Activated naive CD4-positive, alpha-beta T cell treated with anti-CD3 and anti-CD28 coated beads for 36 hours (primary cell): ENCODE measurements around the gene CTAGE8. TPM values are rescaled to one million over a fixed set of nuclear protein-coding genes. Genes with fewer than 3 reads are reported as not detected.
A peak's percentile ranks its signal among the peaks of the same experiment; 100 is the strongest.
"Not testable (repeated sequence)": the region's sequence is repeated elsewhere in the genome, so short reads cannot be mapped to it uniquely, and the experiment has no call there.

Source experiments
- CTCF ChIA-PET: fragments of 350-600 bp; sonication (Branson Sonifier 250); formaldehyde crosslinking; loops from one replicate; lab custom pipeline; 2021; ENCODE audit warnings: antibody characterized with exemption; lab: Charles Lee
- DNase-seq: peaks from one replicate; pipeline ENCODE4 v3.0.0-alpha.2; 2020
- H3K27ac Mint-ChIP-seq: one replicate; pipeline ENCODE4 v1.8.0; 2021; ENCODE audit warnings: mild to moderate bottlenecking, mixed read lengths
- H3K27me3 Mint-ChIP-seq: one replicate; pipeline ENCODE4 v1.8.0; 2021; ENCODE audit warnings: low read depth, mixed read lengths
- H3K36me3 Mint-ChIP-seq: one replicate; pipeline ENCODE4 v1.8.0; 2021; ENCODE audit warnings: low read depth, mixed read lengths
- H3K4me1 Mint-ChIP-seq: one replicate; pipeline ENCODE4 v1.8.0; 2021; ENCODE audit warnings: low read depth, mixed read lengths
- H3K4me3 Mint-ChIP-seq: one replicate; pipeline ENCODE4 v1.8.0; 2021; ENCODE audit warnings: mild to moderate bottlenecking, moderate library complexity, mixed read lengths
- H3K9me3 Mint-ChIP-seq: one replicate; pipeline ENCODE4 v1.8.0; 2021; ENCODE audit warnings: mixed read lengths
- intact Hi-C: fragments of 100-400 bp; cut with micrococcal nuclease; formaldehyde crosslinking; loops from one replicate; pipeline ENCODE4 v1.15.1; 2023
- total RNA-seq, 2 experiments: library from RNA; stranded (reverse); gene quantifications; one replicate each; pipeline ENCODE4 v1.2.3, GENCODE V29; 2021

The CTAGE8 gene
- 1 to 10 TPM; 1.3 to 1.5 TPM for total RNA-seq

GRCh38 chr7:144269188-144269587 lies at the start of gene CTAGE8:
Gene CTAGE8, minus strand, starts transcription at chr7:144269288. Its CDS starts 38 bp downstream, at chr7:144269250.
- H3K9me3 Mint-ChIP-seq, CTCF ChIA-PET, intact Hi-C loops, H3K27ac Mint-ChIP-seq, H3K4me3 Mint-ChIP-seq, H3K36me3 Mint-ChIP-seq, H3K27me3 Mint-ChIP-seq, H3K4me1 Mint-ChIP-seq, DNase-seq: not testable (repeated sequence)

- DNase-seq, H3K27ac Mint-ChIP-seq, CTCF ChIA-PET, H3K4me3 Mint-ChIP-seq, intact Hi-C loops, H3K27me3 Mint-ChIP-seq, H3K9me3 Mint-ChIP-seq, H3K36me3 Mint-ChIP-seq, H3K4me1 Mint-ChIP-seq: not testable (repeated sequence)
These were observed 48.4 kb upstream of the CTAGE8 start for GRCh38 chr7:144317537-144317936.

GRCh38 chr7:144311872-144312469 lies 42.9 kb upstream of the CTAGE8 start, which contains the start of gene OR2A1:
Gene OR2A1, plus strand, starts transcription at chr7:144312419. Its CDS starts 5,706 bp downstream, at chr7:144318125.
- CTCF ChIA-PET, H3K9me3 Mint-ChIP-seq, intact Hi-C loops: not testable (repeated sequence)

GRCh38 chr7:144311218-144311617 lies 42.1 kb upstream of the CTAGE8 start:
- H3K4me3 Mint-ChIP-seq, DNase-seq, H3K27ac Mint-ChIP-seq, H3K9me3 Mint-ChIP-seq, H3K4me1 Mint-ChIP-seq, CTCF ChIA-PET, H3K27me3 Mint-ChIP-seq, H3K36me3 Mint-ChIP-seq, intact Hi-C loops: not testable (repeated sequence)

More at GRCh38 chr7:144311872-144312469, 42.9 kb upstream of the CTAGE8 start, which contains the start of gene OR2A1:
- not testable (repeated sequence) for H3K27ac Mint-ChIP-seq, H3K4me3 Mint-ChIP-seq, H3K27me3 Mint-ChIP-seq, H3K4me1 Mint-ChIP-seq, H3K36me3 Mint-ChIP-seq, DNase-seq

- DNase-seq, H3K9me3 Mint-ChIP-seq, CTCF ChIA-PET, H3K4me3 Mint-ChIP-seq, H3K27me3 Mint-ChIP-seq, intact Hi-C loops, H3K4me1 Mint-ChIP-seq, H3K36me3 Mint-ChIP-seq, H3K27ac Mint-ChIP-seq: not testable (repeated sequence)
These were observed 40.6 kb upstream of the CTAGE8 start for GRCh38 chr7:144309702-144310101.

GRCh38 chr7:144305156-144305555 lies 36.1 kb upstream of the CTAGE8 start:
- intact Hi-C loops, H3K9me3 Mint-ChIP-seq, H3K4me3 Mint-ChIP-seq, CTCF ChIA-PET, DNase-seq, H3K27me3 Mint-ChIP-seq, H3K27ac Mint-ChIP-seq, H3K4me1 Mint-ChIP-seq, H3K36me3 Mint-ChIP-seq: not testable (repeated sequence)

GRCh38 chr7:144303607-144304006 lies 34.5 kb upstream of the CTAGE8 start:
- H3K4me1 Mint-ChIP-seq, H3K36me3 Mint-ChIP-seq, H3K9me3 Mint-ChIP-seq, H3K4me3 Mint-ChIP-seq, H3K27me3 Mint-ChIP-seq, intact Hi-C loops, H3K27ac Mint-ChIP-seq, CTCF ChIA-PET, DNase-seq: not testable (repeated sequence)

GRCh38 chr7:144302578-144303303 lies 33.7 kb upstream of the CTAGE8 start:
- H3K9me3 Mint-ChIP-seq, CTCF ChIA-PET, DNase-seq, intact Hi-C loops, H3K27ac Mint-ChIP-seq, H3K27me3 Mint-ChIP-seq, H3K4me3 Mint-ChIP-seq, H3K4me1 Mint-ChIP-seq, H3K36me3 Mint-ChIP-seq: not testable (repeated sequence)

- intact Hi-C loops, H3K36me3 Mint-ChIP-seq, H3K27ac Mint-ChIP-seq, H3K4me3 Mint-ChIP-seq, H3K9me3 Mint-ChIP-seq, H3K27me3 Mint-ChIP-seq, CTCF ChIA-PET, H3K4me1 Mint-ChIP-seq: not testable (repeated sequence)
- DNase-seq, result peak; percentile 7
These were observed 24.9 kb upstream of the CTAGE8 start for GRCh38 chr7:144293794-144294499.

- H3K4me3 Mint-ChIP-seq, intact Hi-C loops: not testable (repeated sequence)
- peak; percentile 6 for DNase-seq
These were observed 23.5 kb upstream of the CTAGE8 start for GRCh38 chr7:144292384-144293161.

GRCh38 chr7:144291607-144292006 lies 22.5 kb upstream of the CTAGE8 start:
- H3K36me3 Mint-ChIP-seq, H3K27ac Mint-ChIP-seq, H3K9me3 Mint-ChIP-seq, H3K4me1 Mint-ChIP-seq, intact Hi-C loops, H3K27me3 Mint-ChIP-seq, CTCF ChIA-PET, H3K4me3 Mint-ChIP-seq: not testable (repeated sequence)
- DNase-seq, result peak; percentile 35

More at GRCh38 chr7:144292384-144293161, 23.5 kb upstream of the CTAGE8 start:
- H3K36me3 Mint-ChIP-seq, H3K9me3 Mint-ChIP-seq, CTCF ChIA-PET, H3K4me1 Mint-ChIP-seq, H3K27ac Mint-ChIP-seq, H3K27me3 Mint-ChIP-seq: not testable (repeated sequence)

- intact Hi-C loops, CTCF ChIA-PET, DNase-seq, H3K4me1 Mint-ChIP-seq, H3K27me3 Mint-ChIP-seq, H3K4me3 Mint-ChIP-seq, H3K27ac Mint-ChIP-seq, H3K36me3 Mint-ChIP-seq, H3K9me3 Mint-ChIP-seq: not testable (repeated sequence)
These were observed 18.2 kb upstream of the CTAGE8 start for GRCh38 chr7:144287171-144287784.
